ENCODE data around the gene MOCS1. TPM values are rescaled to one million over a fixed set of nuclear protein-coding genes. Genes with fewer than 3 reads are reported as not detected.

The MOCS1 gene
- total and polyA plus RNA-seq, 2 experiments from 2014 or later = 7.3 to 9.0 TPM

GRCh38 chr6:39923861-39924260, 10.4 kb downstream of the MOCS1 start:
- Histone ChIP-seq H3K36me3 (ENCODE audit: low read depth) (no peaks in the 10 kb centered on the region), H4K20me1 (ENCODE audit: insufficient read depth) (no peaks in the 10 kb centered on the region), H3K4me3 (no peak overlapping the region), H3K9me3 (ENCODE audit: low read depth) (no peaks in the 10 kb centered on the region), H3F3A (ENCODE audit: insufficient read depth) (no peaks in the 10 kb centered on the region; the same call in 1 of the 2 replicates), H3K4me2 (ENCODE audit: unreplicated experiment) (no peak overlapping the region), H2AFZ (no peak overlapping the region), H3K9ac (no peak overlapping the region), H3K79me2 (ENCODE audit: insufficient read depth) (no peaks in the 10 kb centered on the region), H3K27ac (no peak overlapping the region), H3K9me2 (ENCODE audit: insufficient read depth) (no peaks in the 10 kb centered on the region), H3K27me3 (replicated peaks; ENCODE audit: insufficient read depth) (no peaks in the 10 kb centered on the region), H3K4me1 (ENCODE audit: insufficient read depth) (no peaks in the 10 kb centered on the region)
- TF ChIP-seq EZH2 (IDR thresholded peaks at IDR 0.05; ENCODE audit: insufficient read depth, poor library complexity, severe bottlenecking) (no peak), EZH2phosphoT487 (IDR thresholded peaks at IDR 0.05; ENCODE audit: insufficient read depth, low read depth) (no peak)
- in situ Hi-C loops (cut with MboI) = no loop called here
- WGBS, 2 experiments (ENCODE audit: low coverage in 1 of 2, low lambda C conversion rate in 2 of 2, missing lambda C conversion rate in 2 of 2) = 85 to 89% methylated on average over 6 of the region's 6 CpGs
- DNase-seq = no peak

- Histone ChIP-seq H3K27ac (no peak overlapping the region), H3K79me2 (ENCODE audit: insufficient read depth) (no peaks in the 10 kb centered on the region), H3K4me3 (no peak overlapping the region), H3K27me3 (replicated peaks; ENCODE audit: insufficient read depth) (no peaks in the 10 kb centered on the region), H3K9me3 (ENCODE audit: low read depth) (no peaks in the 10 kb centered on the region), H3K9me2 (ENCODE audit: insufficient read depth) (no peaks in the 10 kb centered on the region), H3K4me1 (ENCODE audit: insufficient read depth) (no peaks in the 10 kb centered on the region), H3K9ac (no peak overlapping the region), H4K20me1 (ENCODE audit: insufficient read depth) (no peaks in the 10 kb centered on the region), H3F3A (ENCODE audit: insufficient read depth) (no peaks in the 10 kb centered on the region; the same call in 1 of the 2 replicates), H3K4me2 (ENCODE audit: unreplicated experiment) (no peak overlapping the region), H2AFZ (no peak overlapping the region), H3K36me3 (ENCODE audit: low read depth) (no peaks in the 10 kb centered on the region)
- in situ Hi-C loops (cut with MboI) = no loop called here
- TF ChIP-seq EZH2phosphoT487 (IDR thresholded peaks at IDR 0.05; ENCODE audit: insufficient read depth, low read depth) (no peak), EZH2 (IDR thresholded peaks at IDR 0.05; ENCODE audit: insufficient read depth, poor library complexity, severe bottlenecking) (no peak)
- WGBS, 2 experiments (ENCODE audit: low coverage in 1 of 2, low lambda C conversion rate in 2 of 2, missing lambda C conversion rate in 2 of 2) = 95 to 98% methylated on average over 5 of the region's 5 CpGs
- no peak for DNase-seq
Observed at GRCh38 chr6:39923394-39923793, 10.9 kb downstream of the MOCS1 start.

- no peak overlapping the region for H3K4me2 ChIP-seq (ENCODE audit: unreplicated experiment)
- TF ChIP-seq EZH2 (IDR thresholded peaks at IDR 0.05; ENCODE audit: insufficient read depth, poor library complexity, severe bottlenecking) (no peak), EZH2phosphoT487 (IDR thresholded peaks at IDR 0.05; ENCODE audit: insufficient read depth, low read depth) (no peak)
- no peaks in the 10 kb centered on the region; the same call in 1 of the 2 replicates for H3F3A ChIP-seq (ENCODE audit: insufficient read depth)
- no peak for DNase-seq
- no peaks in the 10 kb centered on the region for H3K79me2 ChIP-seq (ENCODE audit: insufficient read depth)
- no peaks in the 10 kb centered on the region for H3K9me2 ChIP-seq (ENCODE audit: insufficient read depth)
- H3K36me3 ChIP-seq (ENCODE audit: low read depth) = no peaks in the 10 kb centered on the region
- no peaks in the 10 kb centered on the region for H3K4me1 ChIP-seq (ENCODE audit: insufficient read depth)
- WGBS, 2 experiments (ENCODE audit: low coverage in 1 of 2, low lambda C conversion rate in 2 of 2, missing lambda C conversion rate in 2 of 2) = 78 to 85% methylated on average over 5 of the region's 5 CpGs
- no peak overlapping the region for H3K4me3 ChIP-seq
- in situ Hi-C loops (cut with MboI) = no loop called here
- no peaks in the 10 kb centered on the region for H3K27me3 ChIP-seq (replicated peaks; ENCODE audit: insufficient read depth)
- no peak overlapping the region for H2AFZ ChIP-seq
- H3K9ac ChIP-seq = no peak overlapping the region
- no peaks in the 10 kb centered on the region for H3K9me3 ChIP-seq (ENCODE audit: low read depth)
- no peaks in the 10 kb centered on the region for H4K20me1 ChIP-seq (ENCODE audit: insufficient read depth)
- no peak overlapping the region for H3K27ac ChIP-seq
Observed at GRCh38 chr6:39922821-39923220, 11.4 kb downstream of the MOCS1 start.

- no peaks in the 10 kb centered on the region for H3K79me2 ChIP-seq (ENCODE audit: insufficient read depth)
- 67 to 72% methylated on average over 3 of the region's 3 CpGs for WGBS, 2 experiments (ENCODE audit: low coverage in 1 of 2, low lambda C conversion rate in 2 of 2, missing lambda C conversion rate in 2 of 2)
- H3K27me3 ChIP-seq (replicated peaks; ENCODE audit: insufficient read depth) = no peaks in the 10 kb centered on the region
- TF ChIP-seq EZH2phosphoT487 (IDR thresholded peaks at IDR 0.05; ENCODE audit: insufficient read depth, low read depth) (no peak), EZH2 (IDR thresholded peaks at IDR 0.05; ENCODE audit: insufficient read depth, poor library complexity, severe bottlenecking) (no peak)
- no peak overlapping the region for H3K4me2 ChIP-seq (ENCODE audit: unreplicated experiment)
- no peaks in the 10 kb centered on the region for H3F3A ChIP-seq (ENCODE audit: insufficient read depth)
- H3K27ac ChIP-seq = no peak overlapping the region
- no peaks in the 10 kb centered on the region for H3K36me3 ChIP-seq (ENCODE audit: low read depth)
- H3K9ac ChIP-seq = no peak overlapping the region
- DNase-seq = no peak
- no peaks in the 10 kb centered on the region for H3K9me2 ChIP-seq (ENCODE audit: insufficient read depth)
- H4K20me1 ChIP-seq (ENCODE audit: insufficient read depth) = no peaks in the 10 kb centered on the region
- H3K9me3 ChIP-seq (ENCODE audit: low read depth) = no peaks in the 10 kb centered on the region
- H3K4me1 ChIP-seq (ENCODE audit: insufficient read depth) = no peaks in the 10 kb centered on the region
- in situ Hi-C loops (cut with MboI) = no loop called here
- H2AFZ ChIP-seq = no peak overlapping the region
- no peak overlapping the region for H3K4me3 ChIP-seq
Observed at GRCh38 chr6:39920157-39920556, 14.1 kb downstream of the MOCS1 start.

- H3K36me3 ChIP-seq (ENCODE audit: low read depth) = no peaks in the 10 kb centered on the region
- H3K27ac ChIP-seq = no peak overlapping the region
- H2AFZ ChIP-seq = no peak overlapping the region
- H3K9me2 ChIP-seq (ENCODE audit: insufficient read depth) = no peaks in the 10 kb centered on the region
- no peaks in the 10 kb centered on the region for H3F3A ChIP-seq (ENCODE audit: insufficient read depth)
- H3K4me2 ChIP-seq (ENCODE audit: unreplicated experiment) = no peak overlapping the region
- H3K9ac ChIP-seq = no peak overlapping the region
- 81 to 82% methylated on average over 5 of the region's 5 CpGs for WGBS, 2 experiments (ENCODE audit: low coverage in 1 of 2, low lambda C conversion rate in 2 of 2, missing lambda C conversion rate in 2 of 2)
- in situ Hi-C loops (cut with MboI) = no loop called here
- no peaks in the 10 kb centered on the region for H4K20me1 ChIP-seq (ENCODE audit: insufficient read depth)
- no peaks in the 10 kb centered on the region for H3K79me2 ChIP-seq (ENCODE audit: insufficient read depth)
- TF ChIP-seq EZH2phosphoT487 (IDR thresholded peaks at IDR 0.05; ENCODE audit: insufficient read depth, low read depth) = no peak
- TF ChIP-seq EZH2 (IDR thresholded peaks at IDR 0.05; ENCODE audit: insufficient read depth, poor library complexity, severe bottlenecking) = no peak
- no peak overlapping the region for H3K4me3 ChIP-seq
- H3K9me3 ChIP-seq (ENCODE audit: low read depth) = no peaks in the 10 kb centered on the region
- DNase-seq = no peak
- H3K4me1 ChIP-seq (ENCODE audit: insufficient read depth) = no peaks in the 10 kb centered on the region
- no peaks in the 10 kb centered on the region for H3K27me3 ChIP-seq (replicated peaks; ENCODE audit: insufficient read depth)
Observed at GRCh38 chr6:39918831-39919230, 15.4 kb downstream of the MOCS1 start.
